Activated naive CD8-positive, alpha-beta T cell (primary cell): ENCODE measurements around the gene SLC4A5.
A peak's percentile ranks its signal among the peaks of the same experiment; 100 is the strongest.

Experiments used
- H3K27ac Mint-ChIP-seq: one replicate; pipeline ENCODE4 v1.8.0; 2021; ENCODE audit warnings: mixed read lengths
- H3K27me3 Mint-ChIP-seq: one replicate; pipeline ENCODE4 v1.8.0; 2021; ENCODE audit warnings: mixed read lengths
- H3K36me3 Mint-ChIP-seq: one replicate; pipeline ENCODE4 v1.8.0; 2021; ENCODE audit warnings: mixed read lengths
- H3K4me1 Mint-ChIP-seq: one replicate; pipeline ENCODE4 v1.8.0; 2021; ENCODE audit warnings: low read depth, mixed read lengths
- H3K4me3 Mint-ChIP-seq: one replicate; pipeline ENCODE4 v1.8.0; 2021; ENCODE audit warnings: mild to moderate bottlenecking, mixed read lengths
- H3K9me3 Mint-ChIP-seq: one replicate; pipeline ENCODE4 v1.8.0; 2021; ENCODE audit warnings: low read depth, mixed read lengths

SLC4A5 gene, protein sequence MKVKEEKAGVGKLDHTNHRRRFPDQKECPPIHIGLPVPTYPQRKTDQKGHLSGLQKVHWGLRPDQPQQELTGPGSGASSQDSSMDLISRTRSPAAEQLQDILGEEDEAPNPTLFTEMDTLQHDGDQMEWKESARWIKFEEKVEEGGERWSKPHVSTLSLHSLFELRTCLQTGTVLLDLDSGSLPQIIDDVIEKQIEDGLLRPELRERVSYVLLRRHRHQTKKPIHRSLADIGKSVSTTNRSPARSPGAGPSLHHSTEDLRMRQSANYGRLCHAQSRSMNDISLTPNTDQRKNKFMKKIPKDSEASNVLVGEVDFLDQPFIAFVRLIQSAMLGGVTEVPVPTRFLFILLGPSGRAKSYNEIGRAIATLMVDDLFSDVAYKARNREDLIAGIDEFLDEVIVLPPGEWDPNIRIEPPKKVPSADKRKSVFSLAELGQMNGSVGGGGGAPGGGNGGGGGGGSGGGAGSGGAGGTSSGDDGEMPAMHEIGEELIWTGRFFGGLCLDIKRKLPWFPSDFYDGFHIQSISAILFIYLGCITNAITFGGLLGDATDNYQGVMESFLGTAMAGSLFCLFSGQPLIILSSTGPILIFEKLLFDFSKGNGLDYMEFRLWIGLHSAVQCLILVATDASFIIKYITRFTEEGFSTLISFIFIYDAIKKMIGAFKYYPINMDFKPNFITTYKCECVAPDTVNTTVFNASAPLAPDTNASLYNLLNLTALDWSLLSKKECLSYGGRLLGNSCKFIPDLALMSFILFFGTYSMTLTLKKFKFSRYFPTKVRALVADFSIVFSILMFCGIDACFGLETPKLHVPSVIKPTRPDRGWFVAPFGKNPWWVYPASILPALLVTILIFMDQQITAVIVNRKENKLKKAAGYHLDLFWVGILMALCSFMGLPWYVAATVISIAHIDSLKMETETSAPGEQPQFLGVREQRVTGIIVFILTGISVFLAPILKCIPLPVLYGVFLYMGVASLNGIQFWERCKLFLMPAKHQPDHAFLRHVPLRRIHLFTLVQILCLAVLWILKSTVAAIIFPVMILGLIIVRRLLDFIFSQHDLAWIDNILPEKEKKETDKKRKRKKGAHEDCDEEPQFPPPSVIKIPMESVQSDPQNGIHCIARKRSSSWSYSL

GRCh38 chr2:74343316-74343715 lies at the start of gene SLC4A5:
Gene SLC4A5, minus strand, starts transcription at chr2:74343416. Its CDS starts 28,393 bp downstream, at chr2:74315023.
- no peaks in the 10 kb centered on the region for H3K27me3 Mint-ChIP-seq
- no peaks in the 10 kb centered on the region for H3K4me1 Mint-ChIP-seq
- H3K27ac Mint-ChIP-seq = no peak within 1 kb of the TSS

DNA sequence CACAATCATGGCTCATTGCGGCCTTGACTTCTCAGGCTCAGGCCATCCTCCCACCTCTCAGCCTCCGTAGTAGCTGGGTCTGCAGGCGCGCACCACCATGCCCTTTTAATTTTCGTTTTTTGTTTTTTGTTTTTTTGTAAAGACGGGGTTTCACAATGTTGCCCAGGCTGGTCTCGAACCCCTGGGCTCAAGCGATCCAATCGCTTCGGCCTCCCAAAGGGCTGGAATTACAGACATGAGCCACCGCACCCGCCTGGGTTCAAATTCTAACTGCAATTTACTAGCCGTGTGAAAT lies 49.2 kb upstream of the SLC4A5 start:
- no peaks in the 10 kb centered on the region for H3K27me3 Mint-ChIP-seq
- no peaks in the 10 kb centered on the region for H3K9me3 Mint-ChIP-seq
- no peaks in the 10 kb centered on the region for H3K36me3 Mint-ChIP-seq
- no peaks in the 10 kb centered on the region for H3K4me1 Mint-ChIP-seq
- H3K27ac Mint-ChIP-seq = peak overlapping the region; percentile 100
- no peak overlapping the region for H3K4me3 Mint-ChIP-seq

More at GRCh38 chr2:74343316-74343715, at the start of gene SLC4A5:
- H3K36me3 Mint-ChIP-seq = peaks cover 6% of the 10 kb centered on the region
- H3K4me3 Mint-ChIP-seq = no peak within 1 kb of the TSS
- H3K9me3 Mint-ChIP-seq = no peaks in the 10 kb centered on the region

DNA sequence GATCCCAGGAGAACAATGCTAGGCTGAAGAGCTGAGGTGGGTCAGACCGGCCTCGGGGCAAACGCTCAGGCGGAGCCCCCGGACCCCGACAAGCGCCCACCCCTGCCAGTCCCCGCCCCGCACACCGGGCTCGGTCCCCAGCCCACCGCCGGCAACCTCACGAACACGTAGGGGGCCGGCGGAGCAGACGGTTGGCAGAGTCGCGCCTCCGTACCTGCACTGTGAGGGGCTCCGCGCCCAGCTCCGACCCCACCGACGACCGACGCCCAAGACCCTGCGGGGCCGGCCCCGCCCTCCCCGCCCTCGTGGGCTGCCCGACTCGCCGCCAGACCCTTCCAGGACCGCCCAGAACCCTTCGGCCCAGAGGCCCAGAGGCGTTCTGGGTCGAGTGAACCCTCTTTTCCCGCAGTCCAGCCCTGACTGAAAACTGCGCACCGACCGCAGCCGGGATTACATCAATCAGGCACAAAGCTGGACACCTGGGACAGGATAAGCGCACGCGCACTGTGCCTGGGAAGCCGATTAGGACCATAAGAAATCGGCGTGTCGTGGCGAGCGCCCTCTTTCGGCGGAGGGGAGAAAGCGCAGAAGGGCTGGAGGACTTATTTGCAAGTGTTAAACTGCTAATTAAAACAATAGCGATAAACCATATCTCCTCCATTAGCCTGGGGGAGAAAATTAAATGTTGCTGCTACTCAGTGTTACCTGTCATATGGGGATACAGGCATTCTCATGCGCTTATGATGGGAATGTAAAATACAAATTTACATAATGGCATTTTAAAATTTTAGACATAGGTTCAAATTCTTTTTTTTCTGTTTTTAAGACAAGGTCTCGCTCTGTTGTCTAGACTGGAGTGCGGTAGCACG lies 48.6 kb upstream of the SLC4A5 start:
- Mint-ChIP-seq H3K36me3 (no peaks in the 10 kb centered on the region), H3K27ac (peak overlapping the region; percentile 100), H3K4me1 (no peaks in the 10 kb centered on the region), H3K27me3 (no peaks in the 10 kb centered on the region), H3K9me3 (no peaks in the 10 kb centered on the region), H3K4me3 (no peak overlapping the region)

GRCh38 chr2:74391209-74391579 lies 48.0 kb upstream of the SLC4A5 start:
- Mint-ChIP-seq H3K27me3 (no peaks in the 10 kb centered on the region), H3K27ac (peak overlapping the region; percentile 100), H3K36me3 (no peaks in the 10 kb centered on the region), H3K4me1 (no peaks in the 10 kb centered on the region), H3K4me3 (no peak overlapping the region), H3K9me3 (no peaks in the 10 kb centered on the region)

GRCh38 chr2:74390606-74391005 lies 47.4 kb upstream of the SLC4A5 start:
- no peaks in the 10 kb centered on the region for H3K27me3 Mint-ChIP-seq
- H3K36me3 Mint-ChIP-seq = no peaks in the 10 kb centered on the region
- no peaks in the 10 kb centered on the region for H3K9me3 Mint-ChIP-seq
- peak overlapping the region; percentile 28 for H3K27ac Mint-ChIP-seq
- no peak overlapping the region for H3K4me3 Mint-ChIP-seq
- H3K4me1 Mint-ChIP-seq = no peaks in the 10 kb centered on the region

GRCh38 chr2:74387346-74387745 lies 44.1 kb upstream of the SLC4A5 start:
- H3K4me1 Mint-ChIP-seq = peaks cover 10% of the 10 kb centered on the region
- H3K27me3 Mint-ChIP-seq = no peaks in the 10 kb centered on the region
- no peaks in the 10 kb centered on the region for H3K9me3 Mint-ChIP-seq
- no peak overlapping the region for H3K27ac Mint-ChIP-seq
- H3K36me3 Mint-ChIP-seq = peaks cover 2% of the 10 kb centered on the region
- H3K4me3 Mint-ChIP-seq = no peak overlapping the region

- Mint-ChIP-seq H3K36me3 (peaks cover 2% of the 10 kb centered on the region), H3K27me3 (no peaks in the 10 kb centered on the region), H3K4me3 (no peak overlapping the region), H3K27ac (no peak overlapping the region), H3K4me1 (peaks cover 27% of the 10 kb centered on the region), H3K9me3 (no peaks in the 10 kb centered on the region)
These were observed 42.2 kb upstream of the SLC4A5 start for GRCh38 chr2:74385396-74385795.

- Mint-ChIP-seq H3K4me1 (peaks cover 36% of the 10 kb centered on the region), H3K27ac (peak overlapping the region; percentile 7), H3K36me3 (peaks cover 2% of the 10 kb centered on the region), H3K9me3 (no peaks in the 10 kb centered on the region), H3K4me3 (no peak overlapping the region), H3K27me3 (no peaks in the 10 kb centered on the region)
These were observed 40.8 kb upstream of the SLC4A5 start for GRCh38 chr2:74384051-74384450.

- H3K36me3 Mint-ChIP-seq = peaks cover 2% of the 10 kb centered on the region
- H3K27ac Mint-ChIP-seq = no peak overlapping the region
- no peaks in the 10 kb centered on the region for H3K9me3 Mint-ChIP-seq
- no peaks in the 10 kb centered on the region for H3K27me3 Mint-ChIP-seq
- no peak overlapping the region for H3K4me3 Mint-ChIP-seq
- peaks cover 42% of the 10 kb centered on the region for H3K4me1 Mint-ChIP-seq
These were observed 40.0 kb upstream of the SLC4A5 start for GRCh38 chr2:74383254-74383653.

- Mint-ChIP-seq H3K4me1 (peaks cover 42% of the 10 kb centered on the region), H3K9me3 (no peaks in the 10 kb centered on the region), H3K27me3 (no peaks in the 10 kb centered on the region), H3K36me3 (peaks cover 4% of the 10 kb centered on the region), H3K4me3 (no peak overlapping the region), H3K27ac (no peak overlapping the region)
These were observed 38.5 kb upstream of the SLC4A5 start for GRCh38 chr2:74381751-74382150.

DNA sequence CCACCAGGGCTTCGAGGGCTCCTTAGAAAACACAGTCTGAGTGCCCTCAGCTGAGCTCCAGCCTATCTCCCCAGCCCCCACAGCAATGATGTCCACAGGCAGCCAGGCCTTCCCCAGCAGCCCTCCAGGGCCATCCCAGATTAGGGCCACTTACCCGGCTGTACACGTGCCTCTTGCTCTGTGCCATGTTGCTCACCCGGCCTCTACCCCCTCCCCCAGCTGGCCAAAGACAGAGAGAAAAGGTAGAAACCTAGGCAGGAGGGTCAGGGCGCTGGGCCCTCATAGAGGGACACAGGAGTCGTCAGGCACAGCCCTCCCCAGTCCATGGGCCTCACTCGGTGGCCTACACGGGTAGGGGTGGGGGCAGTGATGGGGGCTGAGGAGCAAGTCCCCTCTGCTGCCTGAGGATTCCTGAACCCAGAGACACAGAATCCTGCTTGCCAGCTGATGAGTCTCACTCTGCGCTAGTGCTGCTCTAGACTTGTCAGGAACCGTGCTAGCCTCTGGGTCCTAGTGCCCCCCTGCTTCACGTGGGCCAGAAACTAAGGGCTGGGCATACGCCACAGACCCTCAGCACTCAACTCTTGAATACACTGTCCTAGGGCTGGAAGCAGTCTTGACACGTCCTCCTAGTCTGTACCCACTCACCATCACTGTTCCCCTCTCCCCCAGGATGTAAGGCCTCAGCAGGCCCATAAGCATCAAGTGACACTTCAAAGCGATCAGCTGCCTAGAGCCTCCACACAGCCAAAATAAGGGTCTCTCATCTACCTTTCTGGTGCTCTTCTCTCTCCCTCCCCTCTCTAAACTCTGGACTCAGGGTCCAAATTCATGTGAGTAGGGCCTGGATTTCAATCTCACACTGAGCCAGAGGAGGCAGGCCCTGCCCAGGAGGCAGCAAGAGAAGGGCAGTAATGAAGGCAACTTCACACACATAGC lies 36.9 kb upstream of the SLC4A5 start, which contains the start of gene DCTN1:
TSS of gene DCTN1 (minus strand) at position 461 of the 939 bp plus-strand sequence. CDS start at position 187, 274 bp downstream.
- peak within 1 kb of the TSS; percentile 66 for H3K4me3 Mint-ChIP-seq
- peaks cover 42% of the 10 kb centered on the region for H3K4me1 Mint-ChIP-seq
- H3K9me3 Mint-ChIP-seq = no peaks in the 10 kb centered on the region

GRCh38 chr2:74378007-74378406 lies 34.8 kb upstream of the SLC4A5 start:
- Mint-ChIP-seq H3K27ac (no peak overlapping the region), H3K4me3 (no peak overlapping the region), H3K4me1 (peaks cover 34% of the 10 kb centered on the region), H3K27me3 (no peaks in the 10 kb centered on the region), H3K36me3 (peaks cover 2% of the 10 kb centered on the region), H3K9me3 (no peaks in the 10 kb centered on the region)

More for the DNA sequence above, 36.9 kb upstream of the SLC4A5 start, which contains the start of gene DCTN1:
- Mint-ChIP-seq H3K27me3 (no peaks in the 10 kb centered on the region), H3K36me3 (peaks cover 4% of the 10 kb centered on the region), H3K27ac (peak within 1 kb of the TSS; percentile 6)

DNA sequence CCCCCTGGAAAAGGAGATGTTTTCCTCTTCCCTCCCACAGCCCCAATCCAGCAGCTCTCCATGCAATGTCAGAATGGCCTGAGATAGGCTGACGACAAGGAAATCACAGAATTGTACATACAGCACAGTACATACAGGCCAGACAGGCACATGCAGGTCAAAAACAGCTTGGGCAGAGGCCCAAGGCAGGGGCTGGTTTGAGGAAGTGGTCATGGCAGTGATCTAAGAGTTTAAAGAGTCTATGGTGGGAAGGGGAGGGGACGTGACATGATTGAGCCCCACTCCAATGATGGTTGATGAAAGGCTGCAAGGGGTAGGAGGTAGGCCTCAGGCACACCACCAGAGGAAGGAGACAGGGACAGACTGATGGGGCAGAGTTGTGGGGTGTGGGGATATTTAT lies 32.6 kb upstream of the SLC4A5 start:
- H3K36me3 Mint-ChIP-seq = peaks cover 6% of the 10 kb centered on the region
- H3K27me3 Mint-ChIP-seq = no peaks in the 10 kb centered on the region
- H3K4me1 Mint-ChIP-seq = peaks cover 21% of the 10 kb centered on the region
- H3K4me3 Mint-ChIP-seq = no peak overlapping the region
- no peak overlapping the region for H3K27ac Mint-ChIP-seq
- H3K9me3 Mint-ChIP-seq = no peaks in the 10 kb centered on the region
